Stimulated activated CD4-positive, alpha-beta T cell treated with anti-CD3 and anti-CD28 coated beads, Interleukin-4, amount 100 ng/mL, for 24 hours (primary cell): ENCODE results near the gene ARL10.
"Not testable (repeated sequence)": the region's sequence is repeated elsewhere in the genome, so short reads cannot be mapped to it uniquely, and the experiment has no call there.

Experiments
- DNase-seq: peaks from one replicate; pipeline ENCODE4 v3.0.0-alpha.2; 2020

The ARL10 gene

GRCh38 chr5:176389135-176390123 is 24.1 kb downstream of the ARL10 start:
- no peak for DNase-seq

DNA sequence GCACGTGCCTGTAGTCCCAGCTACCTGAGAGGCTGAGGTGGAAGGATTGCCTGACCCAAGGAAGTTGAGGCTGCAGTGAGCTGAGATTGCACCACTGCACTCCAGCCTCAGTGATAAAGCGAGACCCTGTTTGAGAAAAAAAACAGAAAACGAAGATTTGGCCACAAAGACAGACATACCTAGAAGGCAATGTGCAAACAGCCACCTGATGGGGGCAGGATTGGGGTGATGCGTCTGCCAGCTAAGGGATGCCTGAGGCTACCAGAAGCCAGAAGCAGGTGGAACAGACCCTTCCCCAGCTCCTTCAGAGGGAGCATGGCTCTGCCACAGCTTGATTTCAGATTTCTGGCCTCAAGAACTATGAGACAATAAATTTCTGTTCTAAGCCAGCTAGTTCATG is 26.2 kb downstream of the ARL10 start:
- no peak for DNase-seq

DNA sequence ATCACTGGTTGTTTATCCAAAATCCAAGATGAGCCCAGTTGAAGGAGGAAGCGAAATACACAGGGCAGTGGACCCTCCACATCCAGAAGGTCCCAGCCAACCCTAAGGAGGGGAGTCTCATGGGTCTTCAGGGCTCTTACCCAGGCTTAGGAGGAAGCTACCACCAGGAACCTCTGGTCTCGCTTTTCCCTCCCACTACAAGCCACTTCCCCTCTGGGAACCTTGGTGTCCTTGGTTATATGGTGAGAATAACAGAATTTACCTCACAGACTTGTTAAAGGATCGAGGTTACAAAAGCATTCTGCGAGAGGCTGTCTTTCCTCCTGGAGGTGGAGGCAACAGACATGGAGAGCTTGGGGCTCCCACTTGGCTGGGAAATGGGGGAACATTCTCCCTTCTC is 26.7 kb downstream of the ARL10 start:
- no peak for DNase-seq

GRCh38 chr5:176392526-176392925 is 27.2 kb downstream of the ARL10 start:
- no peak for DNase-seq

- DNase-seq, result no peak
Observed at GRCh38 chr5:176394096-176394495, 28.8 kb downstream of the ARL10 start.

GRCh38 chr5:176394881-176395675 is 29.8 kb downstream of the ARL10 start:
- no peak for DNase-seq

GRCh38 chr5:176396330-176396729 is 31.0 kb downstream of the ARL10 start:
- DNase-seq, result no peak

DNA sequence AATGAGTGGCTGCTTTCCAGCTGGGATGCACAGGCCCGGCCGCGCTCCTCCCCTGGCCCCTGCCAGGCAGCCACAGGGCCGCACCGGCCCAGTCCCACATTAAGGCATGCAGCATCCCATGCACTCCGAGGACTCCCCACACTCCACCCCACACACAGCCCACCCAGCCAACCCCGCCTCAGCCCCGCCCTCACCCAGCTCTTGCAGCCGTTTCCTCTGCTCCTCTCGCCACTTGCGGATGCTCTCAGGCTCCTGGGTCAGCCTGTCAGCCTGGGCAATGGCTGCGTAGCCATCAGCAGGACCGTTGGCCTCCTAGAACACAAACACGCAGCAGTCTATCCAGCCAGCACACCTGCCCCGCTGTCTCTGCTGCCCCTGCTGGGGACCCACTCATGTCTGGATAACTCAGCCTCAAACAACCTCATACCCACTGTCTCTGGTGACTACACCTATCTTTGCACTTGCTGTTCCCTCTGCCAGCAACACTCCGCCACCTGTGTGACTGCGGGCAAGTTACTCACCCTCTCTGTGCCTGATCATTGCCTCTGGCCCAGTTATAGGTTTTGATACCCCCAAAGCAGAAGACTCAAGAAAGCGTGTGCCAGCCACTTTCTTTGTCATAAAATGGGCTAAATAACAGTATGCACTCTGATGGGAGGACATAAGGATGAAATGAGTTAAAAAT is 32.6 kb downstream of the ARL10 start:
- DNase-seq, result no peak

DNA sequence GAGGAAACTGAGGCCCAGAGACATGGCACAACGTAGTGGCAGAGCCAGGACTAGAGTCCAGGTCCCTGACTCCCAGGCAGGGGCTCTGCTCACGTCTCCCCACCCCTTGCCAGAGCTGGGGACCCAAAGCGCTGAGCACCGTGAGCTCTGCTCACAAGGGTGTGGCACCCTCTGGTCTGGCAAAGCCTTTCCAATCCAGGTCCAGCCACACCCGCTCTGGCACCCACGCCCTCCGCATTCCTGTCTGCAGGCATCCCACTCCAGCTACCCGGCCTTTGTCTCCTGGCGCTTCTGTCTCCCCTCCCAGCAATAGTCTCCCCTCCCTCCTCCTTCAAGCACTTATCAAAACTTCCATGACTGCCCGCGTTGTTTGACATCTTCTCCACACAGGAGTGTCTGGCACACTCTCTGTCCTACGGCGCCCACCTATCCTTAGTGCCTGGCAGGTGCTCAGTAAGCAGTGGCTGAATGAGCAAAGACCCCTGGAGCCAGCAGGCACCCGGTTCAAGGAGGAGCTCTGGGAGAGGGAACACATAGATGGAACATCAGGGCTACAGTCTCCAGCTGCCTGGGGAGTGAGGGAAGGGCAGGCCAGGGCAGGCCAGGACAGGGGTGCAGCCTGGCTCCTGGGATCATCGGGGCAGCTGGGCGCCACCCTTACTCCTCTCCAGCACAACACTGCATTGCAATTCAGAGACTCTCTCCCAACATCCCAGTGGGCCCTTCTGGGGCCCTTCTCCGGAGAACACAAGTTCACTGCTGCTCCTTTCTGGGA is 35.3 kb downstream of the ARL10 start:
- no peak for DNase-seq

- DNase-seq, result no peak
Observed at GRCh38 chr5:176401281-176402205, 36.3 kb downstream of the ARL10 start.

- DNase-seq, result no peak
Observed at GRCh38 chr5:176405656-176406435, 40.6 kb downstream of the ARL10 start.

DNA sequence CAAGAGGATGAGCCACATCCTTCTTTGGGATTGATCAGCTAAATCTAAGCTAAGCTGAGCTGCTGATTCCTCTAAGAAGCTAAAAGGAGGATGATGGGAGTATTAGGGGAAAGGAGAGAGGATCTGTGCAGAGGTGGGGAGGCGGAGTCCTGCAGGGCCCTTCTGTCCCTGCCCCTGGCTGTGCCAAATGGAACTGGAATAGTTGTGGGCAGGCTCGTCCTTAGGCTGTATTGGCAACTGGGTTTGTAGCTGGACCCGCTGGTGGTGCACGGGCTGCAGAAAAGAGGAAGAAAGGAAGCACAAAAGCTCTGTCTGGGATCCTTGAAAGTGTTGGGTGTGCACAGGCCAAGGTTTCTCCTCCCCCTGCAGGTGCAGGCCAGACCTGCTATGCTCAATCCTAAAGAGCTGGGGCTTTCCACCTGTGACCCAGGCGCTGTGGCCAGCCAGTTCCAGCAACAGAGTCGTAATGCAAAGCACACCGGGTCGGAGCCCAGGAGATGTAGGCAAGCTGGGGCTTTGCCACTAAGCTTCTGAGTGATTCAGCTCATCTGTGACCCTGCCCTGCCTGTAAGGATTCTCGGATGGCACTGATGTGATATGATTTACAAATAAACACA is 41.3 kb downstream of the ARL10 start:
- no peak for DNase-seq

DNA sequence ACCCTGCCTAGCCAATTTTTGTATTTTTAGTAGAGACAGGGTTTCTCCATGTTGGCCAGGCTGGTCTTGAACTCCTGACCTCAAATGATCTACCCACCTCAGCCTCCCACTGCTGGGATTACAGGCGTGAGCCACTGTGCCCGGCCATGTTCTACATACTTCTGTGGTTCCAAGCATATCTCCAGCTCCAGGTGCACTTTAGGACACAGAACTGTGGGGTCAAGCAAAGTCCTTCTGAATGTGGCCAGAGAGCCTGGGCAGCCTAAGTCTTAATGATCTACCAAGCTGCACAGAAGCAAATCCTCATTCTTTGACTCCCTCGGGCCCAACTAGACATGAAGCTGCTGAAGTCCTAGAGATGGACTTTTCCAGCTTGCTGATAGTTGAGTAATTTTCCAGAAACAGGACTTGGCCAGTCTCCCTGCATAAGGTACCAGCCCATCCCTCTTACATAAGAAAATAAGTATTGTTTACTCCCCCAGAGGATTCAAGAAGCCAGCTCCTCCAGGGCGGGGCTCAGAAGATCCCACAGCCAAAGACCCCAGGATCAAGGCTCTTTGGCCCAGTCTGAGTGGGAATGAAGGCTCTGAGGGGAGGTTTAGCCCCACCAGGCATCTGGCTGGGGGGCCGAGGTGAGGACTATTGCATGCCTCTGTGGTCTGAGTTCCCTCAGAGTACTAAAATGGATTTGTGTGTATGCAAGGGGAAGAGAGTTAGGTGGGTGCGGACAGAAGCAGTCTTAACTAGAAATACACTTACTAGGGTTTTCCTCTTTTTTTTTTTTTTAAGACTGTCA is 42.4 kb downstream of the ARL10 start:
- DNase-seq, result no peak

DNA sequence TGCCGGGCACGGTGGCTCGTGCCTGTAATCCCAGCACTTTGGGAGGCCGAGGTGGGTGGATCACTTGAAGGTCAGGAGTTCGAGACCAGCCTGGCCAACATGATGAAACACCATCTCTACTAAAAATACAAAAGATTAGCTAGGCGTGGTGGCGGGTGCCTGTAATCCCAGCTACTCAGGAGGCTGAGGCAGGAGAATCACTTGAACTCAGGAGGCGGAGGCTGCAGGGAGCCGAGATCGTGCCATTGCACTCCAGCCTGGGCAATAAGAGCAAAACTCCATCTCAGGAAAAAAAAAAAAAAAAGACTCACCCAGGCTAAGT is 42.9 kb downstream of the ARL10 start:
- DNase-seq, result not testable (repeated sequence)

GRCh38 chr5:176408590-176408989 is 43.3 kb downstream of the ARL10 start:
- no peak for DNase-seq

DNA sequence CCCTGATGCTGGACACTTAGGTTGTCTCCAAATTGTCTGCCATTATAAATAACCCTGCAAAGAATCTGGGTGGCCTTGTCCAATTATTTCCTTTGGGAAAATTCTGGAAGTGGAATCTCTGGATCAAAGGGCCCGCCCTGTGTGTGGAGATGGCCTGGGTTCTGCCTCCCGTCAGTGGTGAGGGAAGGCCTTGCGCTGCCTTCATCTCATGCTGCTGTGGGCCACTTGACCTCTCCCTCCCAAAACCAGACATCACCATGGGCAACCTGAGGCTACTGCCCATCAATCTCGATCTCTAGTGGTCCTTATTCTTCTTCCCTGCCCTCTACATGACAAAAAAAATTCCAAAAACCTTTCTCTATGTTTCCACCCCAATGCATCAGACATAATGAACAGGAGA is 44.5 kb downstream of the ARL10 start:
- DNase-seq, result no peak

DNA sequence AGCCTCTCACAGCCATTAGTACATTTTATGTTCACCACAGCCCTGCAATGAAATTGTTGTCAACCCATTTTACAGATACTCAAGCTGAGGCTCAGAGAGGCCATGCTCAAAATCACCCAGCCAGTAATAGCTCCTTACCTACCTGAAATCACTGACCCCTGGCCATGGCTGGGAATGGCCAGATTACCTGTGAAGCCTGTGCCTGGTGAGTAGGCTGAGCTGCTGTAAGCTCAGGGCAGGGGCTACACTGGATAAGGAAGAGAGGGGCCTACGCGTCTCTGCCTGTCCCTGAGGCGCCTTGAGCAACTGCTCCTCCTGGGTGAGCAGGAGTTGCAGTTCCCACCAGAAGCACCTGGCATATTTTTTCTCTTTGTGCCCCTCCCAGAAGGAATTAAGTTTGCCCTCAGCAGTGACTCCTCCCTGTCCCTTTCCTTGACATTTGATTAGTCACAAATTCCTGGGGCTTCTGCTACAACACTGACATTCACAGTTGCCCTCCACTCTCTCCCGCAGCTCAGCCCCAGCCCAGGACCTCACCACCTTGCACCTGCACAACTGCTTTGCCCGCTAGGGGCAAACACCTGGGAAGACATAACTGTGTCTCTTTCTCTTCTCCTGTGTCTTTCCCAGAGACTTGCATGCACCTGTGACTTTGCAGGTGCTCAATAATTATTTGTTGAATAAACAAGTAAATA is 45.3 kb downstream of the ARL10 start:
- DNase-seq, result no peak

GRCh38 chr5:176412517-176413254 is 47.4 kb downstream of the ARL10 start:
- no peak for DNase-seq
